HFF-Myc (cell line): ENCODE data around the gene NCOA6.

Source experiments
- DNase-seq: peaks from one replicate; pipeline ENCODE4 v3.0.0-alpha.2; 2011; ENCODE audit warnings: low read depth; ENCODE audit errors: extremely low read depth
- H3K4me3 ChIP-seq: replicated peaks from 2 replicates; pipeline ENCODE4 v1.5.1; 2011; ENCODE audit warnings: low read depth, mild to moderate bottlenecking, control low read depth, low read length
- TF ChIP-seq, protein P1 (sequence below): IDR thresholded peaks from 2 replicates; pipeline ENCODE4 v1.5.1; 2012; ENCODE audit warnings: mild to moderate bottlenecking, low read depth, low read length, control low read depth; ENCODE audit errors: missing control alignments

The NCOA6 gene

DNA sequence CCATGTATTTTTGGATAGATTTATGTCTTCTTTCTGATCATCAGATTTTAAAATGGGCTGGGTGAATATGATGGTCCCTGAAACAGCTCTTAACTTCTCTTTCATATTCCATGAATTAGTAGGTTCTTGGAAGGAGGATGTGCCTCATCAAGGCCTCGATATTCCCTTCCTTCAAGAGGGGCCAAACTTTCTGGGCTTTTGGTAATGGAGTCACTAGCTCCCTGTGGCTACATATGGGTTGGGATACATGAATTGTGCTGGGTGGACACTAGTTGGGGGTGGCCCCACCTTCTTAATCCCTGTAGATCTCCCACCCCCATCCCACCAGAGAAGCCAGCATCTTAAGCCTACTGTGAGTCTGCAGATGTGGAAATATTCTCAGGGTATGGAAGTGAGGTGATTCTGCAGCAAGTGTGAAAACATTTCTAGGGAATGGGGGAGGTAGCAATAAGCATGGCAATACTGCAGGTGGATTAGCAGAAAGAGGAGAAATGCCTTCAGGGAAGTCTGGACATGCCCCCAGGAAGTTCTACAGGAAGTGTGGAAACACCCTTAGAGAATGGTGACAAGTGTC lies 119.1 kb downstream of the NCOA6 start:
- TF ChIP-seq, protein P1, sequence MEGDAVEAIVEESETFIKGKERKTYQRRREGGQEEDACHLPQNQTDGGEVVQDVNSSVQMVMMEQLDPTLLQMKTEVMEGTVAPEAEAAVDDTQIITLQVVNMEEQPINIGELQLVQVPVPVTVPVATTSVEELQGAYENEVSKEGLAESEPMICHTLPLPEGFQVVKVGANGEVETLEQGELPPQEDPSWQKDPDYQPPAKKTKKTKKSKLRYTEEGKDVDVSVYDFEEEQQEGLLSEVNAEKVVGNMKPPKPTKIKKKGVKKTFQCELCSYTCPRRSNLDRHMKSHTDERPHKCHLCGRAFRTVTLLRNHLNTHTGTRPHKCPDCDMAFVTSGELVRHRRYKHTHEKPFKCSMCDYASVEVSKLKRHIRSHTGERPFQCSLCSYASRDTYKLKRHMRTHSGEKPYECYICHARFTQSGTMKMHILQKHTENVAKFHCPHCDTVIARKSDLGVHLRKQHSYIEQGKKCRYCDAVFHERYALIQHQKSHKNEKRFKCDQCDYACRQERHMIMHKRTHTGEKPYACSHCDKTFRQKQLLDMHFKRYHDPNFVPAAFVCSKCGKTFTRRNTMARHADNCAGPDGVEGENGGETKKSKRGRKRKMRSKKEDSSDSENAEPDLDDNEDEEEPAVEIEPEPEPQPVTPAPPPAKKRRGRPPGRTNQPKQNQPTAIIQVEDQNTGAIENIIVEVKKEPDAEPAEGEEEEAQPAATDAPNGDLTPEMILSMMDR: no peak
- DNase-seq: no peak
- H3K4me3 ChIP-seq: no peak overlapping the region

DNA sequence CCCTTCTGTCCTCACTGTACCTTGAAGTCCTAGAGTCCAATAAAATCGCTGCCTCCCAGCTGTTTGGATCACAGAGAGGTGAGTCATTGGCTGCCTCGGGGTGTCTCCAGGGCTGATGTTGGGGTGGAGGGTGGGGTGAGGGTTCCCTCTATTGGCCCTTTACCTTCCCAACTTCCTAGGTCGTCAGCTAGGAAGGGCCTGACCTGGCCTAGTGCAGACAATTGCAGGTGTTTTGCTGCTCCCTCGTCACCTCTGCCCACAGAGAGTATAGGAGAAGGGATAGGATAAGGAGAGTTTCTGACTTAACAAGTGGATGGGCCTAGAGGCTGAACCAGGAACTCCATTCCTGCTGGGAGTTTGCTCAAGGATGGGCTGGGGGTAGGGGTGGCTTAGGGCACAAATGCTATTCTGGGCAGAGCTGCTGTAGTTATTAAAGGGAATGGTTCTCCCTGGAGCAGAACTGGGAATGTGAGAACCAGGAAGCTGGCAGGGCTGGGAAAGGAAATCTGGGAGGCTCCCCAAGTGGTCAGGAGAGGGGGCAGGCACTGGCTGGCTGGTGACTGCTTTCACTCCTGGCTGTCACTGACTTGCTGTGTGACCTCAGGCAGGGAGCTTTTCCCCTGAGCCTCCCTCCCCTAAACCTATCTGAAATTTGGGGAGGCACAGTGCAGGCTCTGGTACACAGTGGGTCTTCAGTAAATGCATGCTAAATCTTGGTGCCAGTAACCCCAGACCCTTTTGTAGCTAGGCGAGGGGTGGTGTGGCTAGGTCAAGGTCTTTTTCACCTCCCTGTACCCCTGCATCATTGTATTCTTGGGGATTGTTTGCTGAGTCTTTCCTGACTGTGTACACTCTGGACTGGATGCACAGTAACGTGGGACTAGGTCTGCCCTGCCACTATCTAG lies 119.8 kb downstream of the NCOA6 start:
- no peak for DNase-seq
- TF ChIP-seq, protein P1: no peak
- H3K4me3 ChIP-seq: no peak overlapping the region

DNA sequence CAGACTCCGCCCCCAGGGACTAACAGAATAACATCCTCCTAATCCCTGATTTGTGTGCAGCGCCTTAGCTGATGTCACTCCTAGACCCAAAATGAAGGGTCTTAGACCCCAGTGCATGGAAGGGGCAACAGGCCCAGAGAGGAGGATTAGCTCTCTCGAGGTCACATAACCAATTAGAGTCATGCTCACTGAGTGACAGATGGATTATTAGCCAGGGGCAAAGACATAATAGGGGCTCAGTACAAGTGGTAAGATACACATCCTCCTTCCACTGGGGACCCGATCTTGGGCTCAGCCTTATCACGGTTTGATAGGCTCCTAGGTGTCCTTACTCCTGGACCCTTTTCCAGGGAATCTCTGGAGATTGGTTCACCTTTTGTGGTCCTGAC lies 120.4 kb downstream of the NCOA6 start:
- H3K4me3 ChIP-seq: peak overlapping the region; percentile 56
- TF ChIP-seq, protein P1: no peak
- no peak for DNase-seq

DNA sequence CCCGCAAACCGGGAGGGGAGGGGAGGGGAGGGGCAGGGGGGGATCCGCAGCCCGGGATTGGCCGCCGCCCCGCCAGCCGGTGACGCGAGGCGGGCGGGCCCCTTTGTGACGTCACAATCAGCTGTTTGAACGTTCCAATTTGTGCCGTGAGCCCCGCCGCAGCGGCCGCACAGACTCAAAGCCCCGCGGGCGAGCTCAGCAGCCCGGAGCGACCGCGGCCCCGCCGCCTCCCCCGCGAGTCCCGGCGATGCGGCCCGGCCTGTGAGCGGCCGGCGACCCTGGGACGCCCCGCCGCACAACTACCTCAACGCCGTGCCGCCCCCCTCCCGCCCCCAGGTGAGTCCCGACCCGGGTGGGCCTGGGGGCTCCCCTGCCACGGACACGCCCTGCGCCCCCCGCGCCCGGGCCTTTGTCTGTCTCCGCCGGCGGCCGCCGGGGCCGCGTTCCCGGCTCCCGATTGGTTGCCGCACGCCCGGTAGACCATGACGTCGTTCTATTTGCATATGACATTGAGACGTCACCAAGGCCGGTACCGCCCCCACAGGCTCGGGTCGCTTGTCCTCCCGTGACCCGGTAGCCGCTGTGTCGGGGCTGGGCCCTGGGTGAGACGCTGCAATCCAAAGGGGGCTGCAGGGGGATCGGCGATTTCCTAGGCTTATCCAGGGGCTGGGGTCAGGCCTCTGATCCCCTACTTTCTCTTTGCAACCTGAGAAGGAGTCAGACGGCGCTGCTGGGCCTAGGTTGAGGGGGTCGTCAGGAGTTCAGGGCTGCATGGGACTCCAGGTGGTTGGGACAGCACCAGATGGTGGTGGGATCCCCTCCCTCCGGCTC lies 121.1 kb downstream of the NCOA6 start, which contains the start of gene TP53INP2:
TP53INP2 (plus strand) TSS at position 168 of the 831 bp plus-strand sequence. CDS start 4,396 bp downstream, outside the sequence.
- H3K4me3 ChIP-seq: peak within 1 kb of the TSS; percentile 56
- TF ChIP-seq, protein P1: no peak
- peak; percentile 31 for DNase-seq

DNA sequence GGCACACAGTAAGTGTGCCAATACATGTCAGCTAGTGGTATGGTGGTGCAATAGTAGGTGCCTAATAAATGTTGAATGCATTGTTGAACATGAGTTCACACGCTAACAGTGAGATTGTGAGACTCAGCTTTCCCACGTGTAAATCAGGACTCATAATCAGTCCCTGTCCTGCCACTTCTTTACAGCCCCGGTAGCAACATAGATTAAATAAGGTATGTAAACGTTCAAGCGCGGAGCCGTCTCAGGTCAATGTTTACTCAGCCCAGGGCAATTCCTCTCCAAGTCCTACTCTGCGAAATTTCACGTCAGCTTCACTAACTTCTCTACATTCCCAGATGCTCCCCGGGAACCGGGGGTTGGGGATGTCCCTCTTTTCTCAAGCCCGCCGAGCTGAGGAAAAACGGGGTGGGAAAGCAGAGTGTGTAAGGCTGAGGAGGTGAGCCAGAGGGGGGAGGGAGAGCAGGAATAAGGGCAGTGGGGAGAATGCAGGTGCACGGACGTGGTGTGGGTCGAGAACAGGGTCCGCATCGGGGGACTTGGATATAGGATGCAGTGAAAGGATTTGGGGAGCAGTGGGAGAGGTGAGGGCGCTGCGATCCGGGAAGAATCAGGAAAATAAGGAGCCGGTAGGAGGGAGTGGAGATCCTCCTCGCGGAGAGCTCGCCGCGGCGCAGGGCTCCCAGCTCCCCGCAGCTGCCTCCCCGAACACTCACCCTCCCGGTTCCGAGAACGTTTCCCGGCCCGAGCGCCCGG lies 121.9 kb downstream of the NCOA6 start:
- peak overlapping the region; percentile 56 for H3K4me3 ChIP-seq
- DNase-seq: no peak
- TF ChIP-seq, protein P1: no peak

DNA sequence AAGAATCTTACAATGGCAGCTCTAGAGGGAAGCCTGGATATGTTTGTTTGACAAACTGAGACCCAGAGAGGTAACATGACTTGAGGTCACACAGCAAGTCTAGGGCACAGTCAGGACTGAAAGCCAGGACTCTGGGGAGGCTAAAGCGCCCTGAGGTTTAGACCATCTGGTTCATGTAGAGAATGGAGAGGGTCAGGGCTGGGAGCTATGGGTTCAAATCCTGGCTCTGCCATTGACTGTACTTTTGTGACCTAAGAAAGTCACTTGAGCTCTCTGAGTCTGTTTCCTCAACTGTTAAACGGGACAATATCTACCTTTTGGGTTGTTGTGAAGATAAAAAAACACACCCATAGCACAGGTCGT lies 122.4 kb downstream of the NCOA6 start:
- TF ChIP-seq, protein P1: no peak
- no peak for DNase-seq
- H3K4me3 ChIP-seq: no peak overlapping the region
